Measurements from ENCODE around the gene ATP13A3. TPM values are rescaled to one million over a fixed set of nuclear protein-coding genes. Genes with fewer than 3 reads are reported as not detected.

ATP13A3 gene
- total and polyA plus RNA-seq, 9 of the 15 experiments (the other 6 are each of a cell fraction or from before 2014, with no cell fraction given) = 16.6 to 135 (median 86.6) TPM

GRCh38 chr3:194440756-194441155, 46.0 kb downstream of the ATP13A3 start:
- Histone ChIP-seq H3K9me1 (ENCODE audit: control insufficient read depth, insufficient read depth, low read length) (no peaks in the 10 kb centered on the region), H3K27me3 (ENCODE audit: control insufficient read depth in 2 of 2, insufficient read depth in 2 of 2, low read length in 2 of 2) (no peaks in the 10 kb centered on the region), H3K27ac (ENCODE audit: extremely low read depth, low read depth, low read length) (no peak overlapping the region), H2AFZ (ENCODE audit: low read depth, low read length) (no peak overlapping the region), H3K4me1 (replicated peaks in 1 of 2; ENCODE audit: control insufficient read depth in 2 of 2, insufficient read depth in 2 of 2, low read length in 2 of 2) (no peaks in the 10 kb centered on the region; a peak in 1 of 5 replicates), H3K9ac (ENCODE audit: insufficient read depth in 1 of 2, low read depth in 2 of 2, low read length in 2 of 2) (no peak overlapping the region), H3K36me3 (ENCODE audit: control insufficient read depth, insufficient read depth, low read length) (peaks cover 90% of the 10 kb centered on the region), H3K4me3 (no peak overlapping the region), H3K4me2 (ENCODE audit: insufficient read depth, low read length) (no peak overlapping the region), H3K79me2 (ENCODE audit: control insufficient read depth, insufficient read depth, low read length) (no peaks in the 10 kb centered on the region), H4K20me1 (replicated peaks; ENCODE audit: control insufficient read depth, insufficient read depth, low read length) (no peaks in the 10 kb centered on the region), H3K9me3 (replicated peaks; ENCODE audit: control insufficient read depth, insufficient read depth, low read depth, low read length) (no peaks in the 10 kb centered on the region)
- in situ Hi-C loops (cut with MboI) = no loop called here
- no peak for FAIRE-seq
- DNase-seq (ENCODE audit: extremely low read depth in 1 of 4, low spot score in 3 of 4) = no peak
- intact Hi-C loops (cut with micrococcal nuclease) = no loop called here
- no peak for ATAC-seq
- POLR2A ChIA-PET = interaction anchor here (1.0 kb wide), 1 partner anchor 10 kb away, joined by 3 read pairs; no protein-coding TSS in a partner anchor
- BruUV-seq (replicated peaks) = no TSS peak
- 46% methylated on average over 2 of the region's 2 CpGs for WGBS (ENCODE audit: insufficient coverage, low coverage, missing lambda C conversion rate)
- CTCF ChIA-PET (ENCODE audit: low intra/inter-chr PET ratio) = no interaction called here
- TF ChIP-seq RBM34 (IDR thresholded peaks at IDR 0.05; ENCODE audit: borderline replicate concordance, insufficient read depth, low read length) (no peak), ZNF668 (CRISPR knock-in tag; IDR thresholded peaks at IDR 0.05) (no peak), NCOA1 (IDR thresholded peaks at IDR 0.05; ENCODE audit: low read depth) (no peak), RAD21 (CRISPR knock-in tag; conservative IDR thresholded peaks at IDR 0.05 in 1 of 2, IDR thresholded peaks at IDR 0.05 in 1 of 2) (no peak), ZNF3 (CRISPR knock-in tag; IDR thresholded peaks at IDR 0.05) (no peak), YBX1 (IDR thresholded peaks at IDR 0.05) (no peak), ERF (CRISPR knock-in tag; IDR thresholded peaks at IDR 0.05) (no peak), BCL6 (CRISPR knock-in tag; IDR thresholded peaks at IDR 0.05) (no peak), NELFE (IDR thresholded peaks at IDR 0.05; ENCODE audit: insufficient read depth, insufficient read length) (no peak)
- TF ChIP-seq, protein P1, sequence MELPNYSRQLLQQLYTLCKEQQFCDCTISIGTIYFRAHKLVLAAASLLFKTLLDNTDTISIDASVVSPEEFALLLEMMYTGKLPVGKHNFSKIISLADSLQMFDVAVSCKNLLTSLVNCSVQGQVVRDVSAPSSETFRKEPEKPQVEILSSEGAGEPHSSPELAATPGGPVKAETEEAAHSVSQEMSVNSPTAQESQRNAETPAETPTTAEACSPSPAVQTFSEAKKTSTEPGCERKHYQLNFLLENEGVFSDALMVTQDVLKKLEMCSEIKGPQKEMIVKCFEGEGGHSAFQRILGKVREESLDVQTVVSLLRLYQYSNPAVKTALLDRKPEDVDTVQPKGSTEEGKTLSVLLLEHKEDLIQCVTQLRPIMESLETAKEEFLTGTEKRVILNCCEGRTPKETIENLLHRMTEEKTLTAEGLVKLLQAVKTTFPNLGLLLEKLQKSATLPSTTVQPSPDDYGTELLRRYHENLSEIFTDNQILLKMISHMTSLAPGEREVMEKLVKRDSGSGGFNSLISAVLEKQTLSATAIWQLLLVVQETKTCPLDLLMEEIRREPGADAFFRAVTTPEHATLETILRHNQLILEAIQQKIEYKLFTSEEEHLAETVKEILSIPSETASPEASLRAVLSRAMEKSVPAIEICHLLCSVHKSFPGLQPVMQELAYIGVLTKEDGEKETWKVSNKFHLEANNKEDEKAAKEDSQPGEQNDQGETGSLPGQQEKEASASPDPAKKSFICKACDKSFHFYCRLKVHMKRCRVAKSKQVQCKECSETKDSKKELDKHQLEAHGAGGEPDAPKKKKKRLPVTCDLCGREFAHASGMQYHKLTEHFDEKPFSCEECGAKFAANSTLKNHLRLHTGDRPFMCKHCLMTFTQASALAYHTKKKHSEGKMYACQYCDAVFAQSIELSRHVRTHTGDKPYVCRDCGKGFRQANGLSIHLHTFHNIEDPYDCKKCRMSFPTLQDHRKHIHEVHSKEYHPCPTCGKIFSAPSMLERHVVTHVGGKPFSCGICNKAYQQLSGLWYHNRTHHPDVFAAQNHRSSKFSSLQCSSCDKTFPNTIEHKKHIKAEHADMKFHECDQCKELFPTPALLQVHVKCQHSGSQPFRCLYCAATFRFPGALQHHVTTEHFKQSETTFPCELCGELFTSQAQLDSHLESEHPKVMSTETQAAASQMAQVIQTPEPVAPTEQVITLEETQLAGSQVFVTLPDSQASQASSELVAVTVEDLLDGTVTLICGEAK (IDR thresholded peaks at IDR 0.05) = no peak
- TF ChIP-seq, protein P1 (CRISPR knock-in tag; IDR thresholded peaks at IDR 0.05) = no peak
- TF ChIP-seq, protein P2, sequence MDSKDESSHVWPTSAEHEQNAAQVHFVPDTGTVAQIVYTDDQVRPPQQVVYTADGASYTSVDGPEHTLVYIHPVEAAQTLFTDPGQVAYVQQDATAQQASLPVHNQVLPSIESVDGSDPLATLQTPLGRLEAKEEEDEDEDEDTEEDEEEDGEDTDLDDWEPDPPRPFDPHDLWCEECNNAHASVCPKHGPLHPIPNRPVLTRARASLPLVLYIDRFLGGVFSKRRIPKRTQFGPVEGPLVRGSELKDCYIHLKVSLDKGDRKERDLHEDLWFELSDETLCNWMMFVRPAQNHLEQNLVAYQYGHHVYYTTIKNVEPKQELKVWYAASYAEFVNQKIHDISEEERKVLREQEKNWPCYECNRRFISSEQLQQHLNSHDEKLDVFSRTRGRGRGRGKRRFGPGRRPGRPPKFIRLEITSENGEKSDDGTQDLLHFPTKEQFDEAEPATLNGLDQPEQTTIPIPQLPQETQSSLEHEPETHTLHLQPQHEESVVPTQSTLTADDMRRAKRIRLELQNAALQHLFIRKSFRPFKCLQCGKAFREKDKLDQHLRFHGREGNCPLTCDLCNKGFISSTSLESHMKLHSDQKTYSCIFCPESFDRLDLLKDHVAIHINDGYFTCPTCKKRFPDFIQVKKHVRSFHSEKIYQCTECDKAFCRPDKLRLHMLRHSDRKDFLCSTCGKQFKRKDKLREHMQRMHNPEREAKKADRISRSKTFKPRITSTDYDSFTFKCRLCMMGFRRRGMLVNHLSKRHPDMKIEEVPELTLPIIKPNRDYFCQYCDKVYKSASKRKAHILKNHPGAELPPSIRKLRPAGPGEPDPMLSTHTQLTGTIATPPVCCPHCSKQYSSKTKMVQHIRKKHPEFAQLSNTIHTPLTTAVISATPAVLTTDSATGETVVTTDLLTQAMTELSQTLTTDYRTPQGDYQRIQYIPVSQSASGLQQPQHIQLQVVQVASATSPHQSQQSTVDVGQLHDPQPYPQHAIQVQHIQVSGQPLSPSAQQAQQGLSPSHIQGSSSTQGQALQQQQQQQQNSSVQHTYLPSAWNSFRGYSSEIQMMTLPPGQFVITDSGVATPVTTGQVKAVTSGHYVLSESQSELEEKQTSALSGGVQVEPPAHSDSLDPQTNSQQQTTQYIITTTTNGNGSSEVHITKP (IDR thresholded peaks at IDR 0.05; ENCODE audit: partially characterized antibody) = no peak
